K562 (cell line): Measurements from ENCODE around the gene CDH5. TPM values are rescaled to one million over a fixed set of nuclear protein-coding genes. Genes with fewer than 3 reads are reported as not detected.

Source experiments
- FOSL1 ChIP-seq: fragments of 200-800 bp; sonication (Bioruptor generic); conservative IDR thresholded peaks from 2 replicates; pipeline ENCODE4 v1.6.1; 2016; ENCODE audit warnings: missing genetic modification characterization, missing compliant biosample characterization
- GABPA ChIP-seq: fragments of 200-800 bp; sonication (Bioruptor generic); conservative IDR thresholded peaks from 2 replicates; pipeline ENCODE4 v1.6.1; 2016; ENCODE audit warnings: low read depth, missing genetic modification characterization, missing compliant biosample characterization
- JUND ChIP-seq, 2 experiments: IDR thresholded peaks; 2 replicates in 1 of 2; 3 replicates in 1 of 2; pipeline ENCODE4 v1.6.1; 2011; ENCODE audit warnings: borderline replicate concordance in 2 of 2, low read depth in 2 of 2, low read length in 2 of 2, improper control_type of control experiment in 1 of 2, missing biosample characterization in 1 of 2, missing genetic modification characterization in 1 of 2, missing genetic modification reagents in 1 of 2
- MEIS2 ChIP-seq: fragments of 450-650 bp; IDR thresholded peaks from 2 replicates; pipeline ENCODE4 v1.6.1; 2014; ENCODE audit warnings: mild to moderate bottlenecking; ENCODE audit not compliant: partially characterized antibody
- SMARCB1 ChIP-seq: IDR thresholded peaks from 2 replicates; pipeline ENCODE4 v1.6.1; 2011; ENCODE audit warnings: improper control_type of control experiment, low read depth; ENCODE audit not compliant: insufficient read length
- SOX6 ChIP-seq: fragments of 450-650 bp; IDR thresholded peaks from 2 replicates; pipeline ENCODE4 v1.6.1; 2014; ENCODE audit warnings: mild to moderate bottlenecking
- TAF9B ChIP-seq: fragments of 450-650 bp; IDR thresholded peaks from 2 replicates; pipeline ENCODE4 v1.6.1; 2018; ENCODE audit warnings: mild to moderate bottlenecking; ENCODE audit not compliant: partially characterized antibody
- TCFL5 ChIP-seq: fragments of 250-450 bp; sonication (Bioruptor Pico); conservative IDR thresholded peaks from 2 replicates; pipeline ENCODE4 v1.6.1; 2021; ENCODE audit warnings: mild to moderate bottlenecking, moderate library complexity, matching md5 sums
- ZNF561 ChIP-seq: fragments of 450-650 bp; formaldehyde crosslinking; conservative IDR thresholded peaks from 2 replicates; pipeline ENCODE4 v1.4.0; 2020; ENCODE audit warnings: mild to moderate bottlenecking, moderate library complexity
- polyA plus RNA-seq, 8 experiments: library from polyadenylated mRNA; depleted of rRNA in 4 of 8; stranded (reverse) in 5 of 8; unstranded in 3 of 8; fragments of >200 nt; fragmentation: Nextera tagmentation in 2 of 8; fragmentation: Illumina TruSeq in 1 of 8; extraction: Ambion mirVana in 2 of 8; extraction: Trizol in 1 of 8; gene quantifications; 2 replicates each; pipeline versions ENCODE4 v1.2.1 to v1.2.3, GENCODE V29; 2011 to 2014; ENCODE audit warnings: inconsistent platforms in 1 of 8, missing spikeins in 1 of 8
- total RNA-seq, 7 experiments: library from RNA; depleted of rRNA in 6 of 7; stranded (reverse); fragments of >200 nt in 6 of 7; fragmentation: Illumina TruSeq in 2 of 7; extraction: Trizol in 2 of 7; gene quantifications; 2 replicates each; pipeline versions ENCODE4 v1.2.1 to v1.2.3, GENCODE V29; 2011 to 2021; ENCODE audit warnings: low replicate concordance in 1 of 7
- TF ChIP-seq, protein P1 (sequence below): fragments of 450-650 bp; IDR thresholded peaks from 2 replicates; pipeline ENCODE4 v1.6.1; 2014; ENCODE audit warnings: low read depth, mild to moderate bottlenecking, moderate library complexity, borderline replicate concordance
- TF ChIP-seq, protein P2 (sequence below), 2 experiments: fragments of 450-650 bp in 1 of 2; sonication (generic) in 1 of 2; formaldehyde crosslinking in 1 of 2; IDR thresholded peaks; 2 replicates each; pipeline versions ENCODE4 v1.7.1 to v1.9.0; 2016 to 2022; ENCODE audit warnings: inconsistent platforms in 1 of 2, mild to moderate bottlenecking in 1 of 2, missing genetic modification reagents in 1 of 2
- TF ChIP-seq, protein P3 (sequence below): fragments of 450-650 bp; IDR thresholded peaks from one replicate; pipeline ENCODE4 v1.6.1; 2018; ENCODE audit warnings: mild to moderate bottlenecking, moderate library complexity; ENCODE audit not compliant: partially characterized antibody

The CDH5 gene
- total and polyA plus RNA-seq, 9 of the 15 experiments (the other 6 are each of a cell fraction or from before 2014, with no cell fraction given), result not detected

DNA sequence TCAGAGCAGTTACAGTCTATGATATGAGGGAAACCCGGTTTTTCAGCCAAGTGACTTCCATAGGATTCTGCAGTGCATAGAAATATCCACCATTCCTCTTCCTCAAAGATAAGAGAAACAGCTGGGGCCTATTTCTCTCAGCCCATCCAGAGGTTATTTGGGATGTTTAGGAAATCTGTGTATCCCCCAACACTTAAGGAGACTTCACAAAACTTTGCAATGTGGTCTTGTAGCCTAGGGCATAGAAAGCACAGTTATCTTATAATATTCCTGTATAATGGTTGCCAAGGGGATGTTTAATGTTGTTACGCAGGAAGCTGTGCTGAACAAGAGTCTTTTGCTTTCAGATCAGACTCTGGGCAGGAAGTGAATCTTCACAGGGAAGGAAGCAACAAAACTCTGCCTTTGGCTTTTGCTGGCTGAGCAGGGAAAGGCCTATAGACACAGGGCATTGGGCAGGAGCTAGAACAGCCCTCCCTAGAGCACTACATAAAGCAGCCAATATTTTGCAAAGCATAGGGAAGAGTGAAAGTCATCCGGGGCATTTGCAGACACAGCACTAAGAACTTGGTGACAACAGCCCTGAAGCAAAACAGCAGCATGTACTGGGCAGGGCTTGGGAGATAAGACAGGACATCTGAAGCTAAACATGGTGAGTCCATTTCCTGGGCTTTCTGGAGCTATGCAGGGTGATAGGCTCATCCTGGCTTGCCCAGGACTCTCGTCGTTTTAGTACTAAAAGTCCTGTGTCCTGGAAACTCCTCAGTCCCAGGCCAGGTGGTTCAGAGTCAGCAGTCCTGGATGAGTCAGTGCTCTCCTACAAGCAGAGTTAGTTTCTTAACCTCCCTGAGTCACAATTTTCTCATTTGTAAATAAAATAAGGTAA, 41.9 kb downstream of the CDH5 start (continued):
- TF ChIP-seq TCFL5 (no peak), ZNF561 (CRISPR knock-in tag) (no peak), JUND (IDR thresholded peaks at IDR 0.05; ENCODE audit: borderline replicate concordance, low read depth, low read length) (0 out of 2 replicates have a peak, but pooled peaks have one; percentile 24), JUND (tag; IDR thresholded peaks at IDR 0.05; ENCODE audit: borderline replicate concordance, low read depth, low read length) (no peak), SMARCB1 (no peak), MEIS2 (peak; percentile 6), SOX6 (no peak), FOSL1 (peak; percentile 47; the same call in 1 of the 2 replicates), GABPA (peak; percentile 79), TAF9B (no peak)
- TF ChIP-seq, protein P1, sequence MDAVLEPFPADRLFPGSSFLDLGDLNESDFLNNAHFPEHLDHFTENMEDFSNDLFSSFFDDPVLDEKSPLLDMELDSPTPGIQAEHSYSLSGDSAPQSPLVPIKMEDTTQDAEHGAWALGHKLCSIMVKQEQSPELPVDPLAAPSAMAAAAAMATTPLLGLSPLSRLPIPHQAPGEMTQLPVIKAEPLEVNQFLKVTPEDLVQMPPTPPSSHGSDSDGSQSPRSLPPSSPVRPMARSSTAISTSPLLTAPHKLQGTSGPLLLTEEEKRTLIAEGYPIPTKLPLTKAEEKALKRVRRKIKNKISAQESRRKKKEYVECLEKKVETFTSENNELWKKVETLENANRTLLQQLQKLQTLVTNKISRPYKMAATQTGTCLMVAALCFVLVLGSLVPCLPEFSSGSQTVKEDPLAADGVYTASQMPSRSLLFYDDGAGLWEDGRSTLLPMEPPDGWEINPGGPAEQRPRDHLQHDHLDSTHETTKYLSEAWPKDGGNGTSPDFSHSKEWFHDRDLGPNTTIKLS, result no peak
- TF ChIP-seq, protein P2, sequence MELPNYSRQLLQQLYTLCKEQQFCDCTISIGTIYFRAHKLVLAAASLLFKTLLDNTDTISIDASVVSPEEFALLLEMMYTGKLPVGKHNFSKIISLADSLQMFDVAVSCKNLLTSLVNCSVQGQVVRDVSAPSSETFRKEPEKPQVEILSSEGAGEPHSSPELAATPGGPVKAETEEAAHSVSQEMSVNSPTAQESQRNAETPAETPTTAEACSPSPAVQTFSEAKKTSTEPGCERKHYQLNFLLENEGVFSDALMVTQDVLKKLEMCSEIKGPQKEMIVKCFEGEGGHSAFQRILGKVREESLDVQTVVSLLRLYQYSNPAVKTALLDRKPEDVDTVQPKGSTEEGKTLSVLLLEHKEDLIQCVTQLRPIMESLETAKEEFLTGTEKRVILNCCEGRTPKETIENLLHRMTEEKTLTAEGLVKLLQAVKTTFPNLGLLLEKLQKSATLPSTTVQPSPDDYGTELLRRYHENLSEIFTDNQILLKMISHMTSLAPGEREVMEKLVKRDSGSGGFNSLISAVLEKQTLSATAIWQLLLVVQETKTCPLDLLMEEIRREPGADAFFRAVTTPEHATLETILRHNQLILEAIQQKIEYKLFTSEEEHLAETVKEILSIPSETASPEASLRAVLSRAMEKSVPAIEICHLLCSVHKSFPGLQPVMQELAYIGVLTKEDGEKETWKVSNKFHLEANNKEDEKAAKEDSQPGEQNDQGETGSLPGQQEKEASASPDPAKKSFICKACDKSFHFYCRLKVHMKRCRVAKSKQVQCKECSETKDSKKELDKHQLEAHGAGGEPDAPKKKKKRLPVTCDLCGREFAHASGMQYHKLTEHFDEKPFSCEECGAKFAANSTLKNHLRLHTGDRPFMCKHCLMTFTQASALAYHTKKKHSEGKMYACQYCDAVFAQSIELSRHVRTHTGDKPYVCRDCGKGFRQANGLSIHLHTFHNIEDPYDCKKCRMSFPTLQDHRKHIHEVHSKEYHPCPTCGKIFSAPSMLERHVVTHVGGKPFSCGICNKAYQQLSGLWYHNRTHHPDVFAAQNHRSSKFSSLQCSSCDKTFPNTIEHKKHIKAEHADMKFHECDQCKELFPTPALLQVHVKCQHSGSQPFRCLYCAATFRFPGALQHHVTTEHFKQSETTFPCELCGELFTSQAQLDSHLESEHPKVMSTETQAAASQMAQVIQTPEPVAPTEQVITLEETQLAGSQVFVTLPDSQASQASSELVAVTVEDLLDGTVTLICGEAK (IDR thresholded peaks at IDR 0.05), result peak; percentile 71
- TF ChIP-seq, protein P2 (CRISPR knock-in tag; IDR thresholded peaks at IDR 0.05), result no peak
- TF ChIP-seq, protein P3, sequence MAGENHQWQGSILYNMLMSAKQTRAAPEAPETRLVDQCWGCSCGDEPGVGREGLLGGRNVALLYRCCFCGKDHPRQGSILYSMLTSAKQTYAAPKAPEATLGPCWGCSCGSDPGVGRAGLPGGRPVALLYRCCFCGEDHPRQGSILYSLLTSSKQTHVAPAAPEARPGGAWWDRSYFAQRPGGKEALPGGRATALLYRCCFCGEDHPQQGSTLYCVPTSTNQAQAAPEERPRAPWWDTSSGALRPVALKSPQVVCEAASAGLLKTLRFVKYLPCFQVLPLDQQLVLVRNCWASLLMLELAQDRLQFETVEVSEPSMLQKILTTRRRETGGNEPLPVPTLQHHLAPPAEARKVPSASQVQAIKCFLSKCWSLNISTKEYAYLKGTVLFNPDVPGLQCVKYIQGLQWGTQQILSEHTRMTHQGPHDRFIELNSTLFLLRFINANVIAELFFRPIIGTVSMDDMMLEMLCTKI, result no peak
